ENCODE measurements around the gene SPPL3. TPM values are rescaled to one million over a fixed set of nuclear protein-coding genes. Genes with fewer than 3 reads are reported as not detected.

The SPPL3 gene
- polyA plus RNA-seq, 4 donors = 8.4 to 57.8 (median 13.7) TPM

- Histone ChIP-seq H3K27ac (ENCODE audit: low read depth in 1 of 3, low read length in 2 of 3) (no peak overlapping the region), H3K9me3 (ENCODE audit: control insufficient read depth in 2 of 2, insufficient read depth in 1 of 2, low read depth in 1 of 2, low read length in 1 of 2) (no peaks in the 10 kb centered on the region), H3K36me3 (ENCODE audit: control insufficient read depth in 3 of 3, insufficient read depth in 2 of 3, low read depth in 1 of 3, low read length in 3 of 3) (peaks cover 12 to 64% (median 27%) of the 10 kb centered on the region in 3 donors), H3K4me3 (ENCODE audit: low read depth in 1 of 3, low read length in 3 of 3) (no peak overlapping the region), H3K27me3 (ENCODE audit: control insufficient read depth in 3 of 3, insufficient read depth in 3 of 3, low read length in 3 of 3) (no peaks in the 10 kb centered on the region), H3K4me1 (ENCODE audit: control insufficient read depth in 3 of 3, insufficient read depth in 2 of 3, low read depth in 1 of 3, low read length in 2 of 3) (peaks cover 0 to 3% (median 0%) of the 10 kb centered on the region in 3 donors)
- FAIRE-seq (no peak), DNase-seq (no peak)
- whole genome bisulfite sequencing, 3 donors = 90 to 92% (median 90%) methylated on average over 37 to 38 of the region's 38 CpGs
Observed at GRCh38 chr12:120739031-120739762, 165.0 kb downstream of the SPPL3 start.

GRCh38 chr12:120738252-120739030 is 165.7 kb downstream of the SPPL3 start:
- Histone ChIP-seq H3K27me3 (ENCODE audit: control insufficient read depth in 3 of 3, insufficient read depth in 3 of 3, low read length in 3 of 3) (no peaks in the 10 kb centered on the region), H3K4me3 (ENCODE audit: low read depth in 1 of 3, low read length in 3 of 3) (no peak overlapping the region), H3K36me3 (ENCODE audit: control insufficient read depth in 3 of 3, insufficient read depth in 2 of 3, low read depth in 1 of 3, low read length in 3 of 3) (peaks cover 12 to 69% (median 27%) of the 10 kb centered on the region in 3 donors), H3K9me3 (ENCODE audit: control insufficient read depth in 2 of 2, insufficient read depth in 1 of 2, low read depth in 1 of 2, low read length in 1 of 2) (no peaks in the 10 kb centered on the region), H3K27ac (ENCODE audit: low read depth in 1 of 3, low read length in 2 of 3) (no peak overlapping the region), H3K4me1 (ENCODE audit: control insufficient read depth in 3 of 3, insufficient read depth in 2 of 3, low read depth in 1 of 3, low read length in 2 of 3) (peaks cover 0 to 3% (median 0%) of the 10 kb centered on the region in 3 donors)
- 88 to 91% (median 90%) methylated on average over 29 to 31 of the region's 31 CpGs for WGBS, 3 donors
- DNase-seq (no peak), FAIRE-seq (no peak)

GRCh38 chr12:120737557-120738251 is 166.5 kb downstream of the SPPL3 start:
- Histone ChIP-seq H3K9me3 (ENCODE audit: control insufficient read depth in 2 of 2, insufficient read depth in 1 of 2, low read depth in 1 of 2, low read length in 1 of 2) (no peaks in the 10 kb centered on the region), H3K36me3 (ENCODE audit: control insufficient read depth in 3 of 3, insufficient read depth in 2 of 3, low read depth in 1 of 3, low read length in 3 of 3) (peaks cover 12 to 73% (median 27%) of the 10 kb centered on the region in 3 donors), H3K4me3 (ENCODE audit: low read depth in 1 of 3, low read length in 3 of 3) (no peak overlapping the region), H3K4me1 (ENCODE audit: control insufficient read depth in 3 of 3, insufficient read depth in 2 of 3, low read depth in 1 of 3, low read length in 2 of 3) (peaks cover 0 to 3% (median 0%) of the 10 kb centered on the region in 3 donors), H3K27ac (ENCODE audit: low read depth in 1 of 3, low read length in 2 of 3) (no peak overlapping the region), H3K27me3 (ENCODE audit: control insufficient read depth in 3 of 3, insufficient read depth in 3 of 3, low read length in 3 of 3) (no peaks in the 10 kb centered on the region)
- FAIRE-seq (no peak), DNase-seq (no peak)
- WGBS, 3 donors = 89 to 93% (median 92%) methylated on average over 20 to 25 of the region's 25 CpGs

GRCh38 chr12:120736404-120737331 is 167.5 kb downstream of the SPPL3 start:
- Histone ChIP-seq H3K9me3 (ENCODE audit: control insufficient read depth in 2 of 2, insufficient read depth in 1 of 2, low read depth in 1 of 2, low read length in 1 of 2) (no peaks in the 10 kb centered on the region), H3K4me1 (ENCODE audit: control insufficient read depth in 3 of 3, insufficient read depth in 2 of 3, low read depth in 1 of 3, low read length in 2 of 3) (peaks cover 0 to 3% (median 0%) of the 10 kb centered on the region in 3 donors), H3K27ac (ENCODE audit: low read depth in 1 of 3, low read length in 2 of 3) (no peak overlapping the region), H3K27me3 (ENCODE audit: control insufficient read depth in 3 of 3, insufficient read depth in 3 of 3, low read length in 3 of 3) (no peaks in the 10 kb centered on the region), H3K36me3 (ENCODE audit: control insufficient read depth in 3 of 3, insufficient read depth in 2 of 3, low read depth in 1 of 3, low read length in 3 of 3) (peaks cover 12 to 71% (median 27%) of the 10 kb centered on the region in 3 donors), H3K4me3 (ENCODE audit: low read depth in 1 of 3, low read length in 3 of 3) (no peak overlapping the region)
- DNase-seq (no peak), FAIRE-seq (no peak)
- WGBS, 3 donors = 90 to 94% (median 92%) methylated on average over 38 of the region's 38 CpGs

- Histone ChIP-seq H3K27ac (ENCODE audit: low read depth in 1 of 3, low read length in 2 of 3) (no peak overlapping the region), H3K4me3 (ENCODE audit: low read depth in 1 of 3, low read length in 3 of 3) (no peak overlapping the region), H3K4me1 (ENCODE audit: control insufficient read depth in 3 of 3, insufficient read depth in 2 of 3, low read depth in 1 of 3, low read length in 2 of 3) (no peaks in the 10 kb centered on the region), H3K9me3 (ENCODE audit: control insufficient read depth in 2 of 2, insufficient read depth in 1 of 2, low read depth in 1 of 2, low read length in 1 of 2) (peaks cover 0 to 2% of the 10 kb centered on the region in 2 donors), H3K36me3 (ENCODE audit: control insufficient read depth in 3 of 3, insufficient read depth in 2 of 3, low read depth in 1 of 3, low read length in 3 of 3) (peaks cover 12 to 71% (median 27%) of the 10 kb centered on the region in 3 donors), H3K27me3 (ENCODE audit: control insufficient read depth in 3 of 3, insufficient read depth in 3 of 3, low read length in 3 of 3) (no peaks in the 10 kb centered on the region)
- FAIRE-seq = no peak
- no peak for DNase-seq
- WGBS, 3 donors = 36 to 56% (median 51%) methylated on average over 3 of the region's 3 CpGs
Observed at GRCh38 chr12:120735181-120735580, 169.0 kb downstream of the SPPL3 start.

- H3K4me3 ChIP-seq (ENCODE audit: low read depth in 1 of 3, low read length in 3 of 3) = no peak overlapping the region
- no peaks in the 10 kb centered on the region for H3K27me3 ChIP-seq (ENCODE audit: control insufficient read depth in 3 of 3, insufficient read depth in 3 of 3, low read length in 3 of 3)
- FAIRE-seq (no peak), DNase-seq (no peak)
- H3K9me3 ChIP-seq (ENCODE audit: control insufficient read depth in 2 of 2, insufficient read depth in 1 of 2, low read depth in 1 of 2, low read length in 1 of 2) = peaks cover 0 to 2% of the 10 kb centered on the region in 2 donors
- no peaks in the 10 kb centered on the region for H3K4me1 ChIP-seq (ENCODE audit: control insufficient read depth in 3 of 3, insufficient read depth in 2 of 3, low read depth in 1 of 3, low read length in 2 of 3)
- 91 to 95% (median 93%) methylated on average over 10 of the region's 10 CpGs for WGBS, 3 donors
- H3K27ac ChIP-seq (ENCODE audit: low read depth in 1 of 3, low read length in 2 of 3) = no peak overlapping the region
- H3K36me3 ChIP-seq (ENCODE audit: control insufficient read depth in 3 of 3, insufficient read depth in 2 of 3, low read depth in 1 of 3, low read length in 3 of 3) = peaks cover 7 to 71% (median 24%) of the 10 kb centered on the region in 3 donors
Observed at GRCh38 chr12:120734210-120734609, 169.9 kb downstream of the SPPL3 start.

GRCh38 chr12:120733574-120733973 is 170.6 kb downstream of the SPPL3 start:
- Histone ChIP-seq H3K27me3 (ENCODE audit: control insufficient read depth in 3 of 3, insufficient read depth in 3 of 3, low read length in 3 of 3) (no peaks in the 10 kb centered on the region), H3K4me3 (ENCODE audit: low read depth in 1 of 3, low read length in 3 of 3) (no peak overlapping the region), H3K4me1 (ENCODE audit: control insufficient read depth in 3 of 3, insufficient read depth in 2 of 3, low read depth in 1 of 3, low read length in 2 of 3) (no peaks in the 10 kb centered on the region), H3K27ac (ENCODE audit: low read depth in 1 of 3, low read length in 2 of 3) (no peak overlapping the region), H3K36me3 (ENCODE audit: control insufficient read depth in 3 of 3, insufficient read depth in 2 of 3, low read depth in 1 of 3, low read length in 3 of 3) (peaks cover 5 to 70% (median 21%) of the 10 kb centered on the region in 3 donors), H3K9me3 (ENCODE audit: control insufficient read depth in 2 of 2, insufficient read depth in 1 of 2, low read depth in 1 of 2, low read length in 1 of 2) (peaks cover 0 to 2% of the 10 kb centered on the region in 2 donors)
- WGBS, 3 donors = 89 to 93% (median 91%) methylated on average over 3 of the region's 3 CpGs
- FAIRE-seq = no peak
- no peak for DNase-seq

All from small intestine (tissue), 7 donors.